RKO (cell line): ENCODE results near the gene RBBP8NL.

Source experiments
- DNase-seq: peaks from one replicate; pipeline ENCODE4 v3.0.0-alpha.2; 2016; ENCODE audit warnings: low spot score

The RBBP8NL gene

DNA sequence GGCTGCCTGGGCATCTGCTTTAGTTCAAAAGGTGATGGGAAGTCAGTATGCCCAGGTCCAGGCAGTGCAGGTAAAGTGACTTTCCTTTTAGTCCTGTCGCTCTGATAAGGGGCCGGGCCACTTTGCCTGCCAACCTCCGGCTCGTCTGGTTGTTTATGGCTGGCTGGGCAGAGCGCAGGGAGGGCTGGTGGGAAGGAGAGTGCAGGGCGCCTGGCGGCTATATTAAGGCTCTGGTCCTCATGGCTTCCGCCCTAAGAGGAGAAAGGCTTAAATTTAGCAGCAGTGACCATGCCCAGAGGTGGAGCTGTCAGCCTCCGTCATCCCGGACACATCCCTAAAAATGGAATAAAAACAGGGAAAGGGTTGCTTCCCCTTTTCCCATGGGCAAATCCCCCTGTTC is 33.8 kb upstream of the RBBP8NL start:
- DNase-seq = no peak

DNA sequence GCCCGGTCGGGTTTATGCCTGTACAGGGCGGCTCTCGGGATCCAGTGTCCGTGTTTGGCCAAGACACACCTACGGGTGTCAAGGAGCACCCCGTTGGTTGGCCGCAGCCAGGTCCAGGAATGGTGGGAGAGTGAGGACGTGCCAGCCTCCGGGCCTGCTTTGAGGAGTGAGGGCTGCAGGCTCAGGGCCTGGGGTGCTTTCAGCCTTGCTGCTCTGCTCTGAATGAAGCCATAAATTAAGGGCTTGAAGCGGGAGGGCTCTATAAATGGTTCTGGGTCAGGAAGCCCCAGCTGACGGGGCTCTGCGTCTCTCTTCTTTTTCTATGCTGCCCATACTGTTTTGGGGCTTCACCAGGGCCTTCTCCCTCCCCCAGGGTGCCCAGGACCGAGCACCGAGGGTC is 33.3 kb upstream of the RBBP8NL start:
- no peak for DNase-seq

DNA sequence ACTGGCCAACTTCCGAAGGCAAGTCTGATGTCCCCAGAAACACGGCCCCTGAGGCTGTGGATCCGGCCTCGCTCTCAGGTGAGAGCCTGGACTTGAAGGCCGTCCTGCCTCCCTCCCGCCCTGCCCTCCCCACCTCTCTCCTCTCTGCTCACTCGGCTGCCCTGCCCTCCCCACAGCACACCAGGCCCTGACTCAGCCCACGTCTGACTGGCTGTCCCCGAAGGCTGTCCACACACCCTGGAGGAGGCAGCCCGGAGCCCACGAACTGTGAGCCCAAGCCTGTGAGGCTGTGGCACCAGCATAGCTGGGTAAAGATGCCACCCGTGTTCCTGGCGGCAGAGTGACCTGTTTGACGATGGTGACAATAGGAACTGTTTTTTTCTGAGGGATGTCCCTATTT is 32.1 kb upstream of the RBBP8NL start:
- no peak for DNase-seq

DNA sequence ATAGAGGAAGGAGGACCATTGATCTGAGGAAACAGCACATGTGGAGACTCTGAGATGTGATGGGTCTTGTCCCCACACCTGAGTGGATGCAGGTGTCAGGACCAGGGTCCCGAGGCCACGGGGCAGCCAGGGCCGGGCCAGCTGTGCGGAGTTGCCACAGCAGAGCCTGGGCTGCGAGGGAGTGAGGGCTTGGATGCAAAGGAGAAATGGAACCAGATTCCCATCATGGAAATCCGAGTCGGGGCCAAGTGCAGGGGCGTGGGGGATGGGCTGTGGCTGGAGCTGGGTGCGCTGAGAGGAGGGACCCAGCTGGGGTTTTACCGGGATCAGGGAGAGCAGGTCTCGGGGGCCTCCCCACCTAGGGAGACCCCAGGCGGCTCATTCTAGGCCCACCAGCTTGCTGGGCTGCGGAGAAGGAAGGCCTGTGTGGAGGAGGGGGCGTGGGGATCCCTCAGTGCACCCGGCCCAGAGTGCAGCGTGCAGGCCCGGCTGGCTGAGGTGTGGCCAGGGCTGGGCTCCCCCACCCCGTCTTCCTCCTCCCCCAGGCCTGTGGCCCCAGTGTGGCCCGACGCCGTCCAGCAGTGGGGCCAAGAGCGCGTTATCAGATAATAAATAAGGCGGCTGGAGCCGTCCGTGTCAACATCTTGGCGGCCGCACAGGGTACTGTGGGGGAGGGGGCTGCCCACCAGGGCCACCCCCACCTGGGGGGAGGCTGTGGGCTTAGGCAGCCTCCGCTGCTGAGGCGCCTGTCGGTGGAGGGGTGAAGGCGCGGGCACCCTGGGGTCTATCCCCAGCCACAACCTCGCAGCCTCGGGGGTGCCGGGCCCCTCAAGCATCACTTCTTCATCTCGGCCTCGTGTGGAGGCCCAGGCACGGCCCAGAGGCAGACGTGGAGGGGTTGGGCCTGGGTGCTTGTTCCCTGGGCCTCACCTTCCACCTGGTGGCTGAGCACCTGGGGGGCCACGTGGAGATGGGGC is 31.2 kb upstream of the RBBP8NL start:
- DNase-seq = no peak

DNA sequence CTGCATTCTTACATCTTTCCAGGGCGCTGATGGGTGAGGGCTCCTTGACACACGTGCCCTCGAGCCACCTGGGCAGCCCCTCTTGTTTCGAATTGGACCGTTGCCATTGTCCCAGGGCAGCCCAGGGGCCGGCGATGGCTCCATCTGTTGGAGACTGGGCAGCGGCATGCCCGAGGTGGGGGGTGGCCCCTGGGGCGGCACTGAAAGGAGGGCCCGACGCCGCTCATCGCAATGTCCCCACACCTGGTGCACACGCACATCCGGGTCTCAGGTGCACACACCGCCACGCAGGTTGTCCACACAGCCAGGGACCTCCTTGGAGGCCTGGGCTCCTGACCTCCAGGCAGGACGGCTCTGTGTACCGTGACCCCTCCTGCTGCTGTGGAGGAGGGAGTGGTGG is 30.5 kb upstream of the RBBP8NL start:
- DNase-seq = no peak

DNA sequence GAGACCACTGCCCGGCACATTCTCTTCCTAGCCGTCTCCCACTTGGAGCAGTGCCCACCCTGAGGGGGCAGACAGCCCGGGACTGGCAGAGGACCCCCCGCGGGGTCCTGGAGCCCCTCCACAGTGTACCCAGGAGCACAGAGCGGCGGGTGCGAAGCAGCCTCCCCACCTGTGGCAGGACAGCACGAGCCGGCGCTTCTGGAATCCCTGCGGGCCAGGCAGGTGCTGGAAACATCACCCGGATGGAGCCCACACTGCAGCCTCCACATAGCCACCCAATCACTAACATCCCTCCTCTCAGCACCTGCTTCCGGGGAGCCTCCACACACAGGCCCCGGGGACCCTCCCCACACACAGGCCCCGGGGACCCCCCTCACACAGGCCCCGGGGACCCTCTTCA is 29.8 kb upstream of the RBBP8NL start:
- no peak for DNase-seq

DNA sequence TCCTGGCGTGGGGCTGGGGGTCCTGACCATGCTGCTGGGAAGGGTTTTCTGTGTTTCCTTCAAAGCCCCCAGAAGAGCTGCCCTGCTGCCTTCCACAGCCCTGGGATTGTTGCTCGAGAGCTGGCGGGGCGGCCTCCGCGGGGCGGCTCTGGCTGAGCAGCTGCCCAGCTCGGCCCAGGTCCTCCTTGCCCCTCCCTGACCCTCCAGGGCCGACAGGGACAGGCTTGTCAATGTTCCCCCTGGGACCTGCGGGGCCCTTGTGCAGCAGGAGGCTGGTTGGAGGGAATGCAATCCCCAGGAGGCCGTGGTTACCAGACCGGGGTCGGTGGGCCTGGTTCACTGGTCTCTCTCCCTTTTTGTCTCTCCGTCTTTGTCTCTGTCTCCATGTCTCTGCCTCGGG is 28.6 kb upstream of the RBBP8NL start:
- DNase-seq = no peak

DNA sequence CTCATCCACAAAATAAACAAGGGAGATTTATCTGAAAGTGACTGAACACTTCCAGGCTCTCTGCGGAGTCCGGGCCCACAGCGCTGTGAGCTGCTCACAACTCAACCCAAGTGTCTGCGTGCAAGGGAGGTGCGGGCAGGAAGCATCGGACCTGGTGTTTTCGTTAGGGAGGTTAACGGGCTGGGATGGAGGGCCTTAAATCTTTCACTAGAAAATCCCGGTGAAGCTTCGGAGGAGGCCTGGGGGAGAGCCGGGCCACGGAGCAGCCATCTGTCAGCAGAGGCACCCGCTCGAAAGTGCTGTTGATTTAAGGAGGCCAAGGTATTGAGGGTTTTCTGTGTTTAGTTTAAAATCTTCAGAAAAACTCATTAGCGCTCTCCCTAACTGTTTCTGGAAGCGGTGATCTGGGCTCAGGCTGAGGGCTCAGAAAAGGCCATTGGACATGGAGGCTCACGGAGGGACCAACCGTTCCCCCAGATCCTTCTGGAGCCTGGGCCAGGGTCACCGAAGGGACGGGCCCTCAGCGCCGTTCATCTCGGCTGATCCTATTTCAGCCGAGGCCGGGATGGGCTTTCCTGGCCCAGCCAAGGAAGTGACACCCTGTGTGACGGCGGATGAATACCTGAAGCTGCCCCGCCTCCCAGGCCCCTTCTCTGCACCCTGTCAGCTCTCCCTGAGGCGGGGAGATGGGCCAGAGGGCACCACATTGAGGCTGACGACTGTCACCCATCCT is 27.7 kb upstream of the RBBP8NL start:
- no peak for DNase-seq

DNA sequence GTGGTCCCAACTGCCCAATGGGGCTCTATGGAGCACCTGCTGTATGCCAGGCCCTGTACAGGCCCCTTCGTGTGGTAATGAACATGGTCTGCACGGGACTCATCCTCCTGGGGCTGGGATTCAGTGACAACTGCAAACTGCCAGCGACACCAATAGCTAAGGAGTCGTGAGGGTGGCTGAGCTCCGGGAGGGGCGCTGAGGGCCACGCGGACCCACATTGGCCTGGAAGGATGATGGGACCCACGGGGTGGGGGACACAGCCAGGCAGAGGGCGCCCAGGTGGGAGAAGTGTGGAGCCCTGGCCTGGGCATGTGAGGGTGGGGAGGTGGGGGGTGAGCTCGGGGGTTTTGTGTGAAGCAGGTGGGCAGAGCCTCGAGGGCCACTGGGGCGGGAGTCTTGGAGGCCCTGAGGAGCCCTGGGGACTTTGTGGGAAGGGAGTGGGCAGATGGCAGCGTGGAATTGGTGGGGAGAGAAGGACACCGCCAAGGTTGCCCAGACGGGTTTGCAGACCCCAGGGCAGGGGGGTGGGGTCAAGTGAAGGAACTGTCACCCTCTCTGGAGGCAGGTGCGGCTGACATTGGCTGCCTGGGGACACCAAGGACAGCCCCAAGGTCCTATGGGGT is 26.0 kb upstream of the RBBP8NL start:
- no peak for DNase-seq

DNA sequence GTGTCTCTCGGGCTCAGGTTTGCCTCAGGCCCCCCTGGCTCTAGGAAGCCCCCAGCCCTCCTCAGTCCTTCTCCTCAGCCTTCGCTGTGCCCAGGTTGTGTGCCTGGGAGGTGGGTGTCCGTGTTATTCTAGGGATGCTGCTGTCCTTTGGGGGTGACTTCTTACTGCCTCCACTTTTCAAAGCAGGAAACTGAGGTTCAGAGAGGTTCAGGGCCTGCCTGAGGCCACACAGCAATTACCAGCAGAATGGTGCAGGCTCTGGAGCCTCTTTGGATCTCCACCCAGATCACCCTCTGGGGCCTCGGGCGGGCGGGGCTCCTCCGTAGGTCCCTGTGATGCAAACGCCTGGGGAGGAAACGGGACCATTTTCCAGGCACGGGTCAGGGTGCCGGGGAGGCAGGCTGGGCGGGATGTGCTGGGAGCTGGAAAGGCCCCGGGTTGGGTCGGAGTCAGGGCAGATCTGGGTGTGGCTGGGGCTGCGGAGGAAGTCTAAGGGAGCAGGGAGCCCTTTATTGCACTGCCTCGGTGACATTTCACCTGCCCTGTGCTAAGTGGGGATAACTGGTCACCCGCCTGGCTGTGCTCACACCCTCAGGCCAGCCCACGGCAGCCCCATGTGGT is 25.2 kb upstream of the RBBP8NL start:
- DNase-seq = no peak

DNA sequence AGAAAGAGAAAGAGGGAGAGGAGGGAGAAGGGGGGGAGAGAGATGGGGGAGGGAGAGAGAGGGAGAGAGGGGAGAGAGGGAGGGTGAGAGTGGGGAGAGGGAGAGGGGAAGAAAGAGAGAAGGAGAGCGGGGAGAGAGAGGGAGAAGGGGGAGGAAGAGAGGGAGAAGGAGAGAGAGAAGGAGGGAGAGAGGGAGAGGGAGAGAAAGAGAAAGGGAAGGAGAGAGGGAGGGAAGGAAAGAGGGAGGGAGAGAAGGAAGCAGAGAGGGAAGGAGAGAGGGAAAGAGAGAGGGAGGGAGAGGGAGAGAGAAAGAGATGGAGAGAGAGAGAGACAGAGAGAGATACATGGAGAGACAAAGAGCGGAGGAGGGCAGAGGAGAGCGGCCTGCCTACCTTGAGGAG is 24.6 kb upstream of the RBBP8NL start:
- DNase-seq = no peak

DNA sequence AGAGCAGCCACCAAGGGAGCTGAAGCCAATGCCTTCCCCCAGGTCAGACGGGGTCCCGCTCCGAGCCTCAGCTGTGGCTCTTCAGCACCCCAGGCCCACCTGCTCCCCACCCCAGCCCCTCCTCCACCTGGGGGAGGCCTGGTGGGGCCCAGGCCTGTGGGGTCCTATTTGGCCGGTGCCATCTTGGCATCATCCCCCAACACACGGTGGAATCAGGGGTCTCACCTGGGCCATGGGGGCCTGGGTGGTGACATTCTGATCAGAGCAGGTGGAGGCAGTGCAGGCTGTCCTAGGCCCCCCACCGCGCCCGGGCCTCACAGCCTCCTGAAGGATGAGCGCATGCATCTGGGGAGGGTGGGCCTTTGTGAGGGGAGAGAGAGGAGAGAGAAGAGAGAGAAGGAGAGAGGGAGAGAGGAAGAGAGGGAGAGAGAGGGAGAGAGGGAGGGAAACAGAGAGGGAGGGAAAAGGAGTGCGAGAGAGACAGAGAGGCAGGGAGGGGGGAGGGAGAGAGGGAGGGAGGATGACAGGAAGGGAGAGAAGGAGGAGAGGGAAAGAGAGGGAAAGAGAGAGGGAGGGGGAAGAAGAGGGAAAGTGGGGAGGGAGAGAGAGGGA is 23.9 kb upstream of the RBBP8NL start:
- DNase-seq = no peak

DNA sequence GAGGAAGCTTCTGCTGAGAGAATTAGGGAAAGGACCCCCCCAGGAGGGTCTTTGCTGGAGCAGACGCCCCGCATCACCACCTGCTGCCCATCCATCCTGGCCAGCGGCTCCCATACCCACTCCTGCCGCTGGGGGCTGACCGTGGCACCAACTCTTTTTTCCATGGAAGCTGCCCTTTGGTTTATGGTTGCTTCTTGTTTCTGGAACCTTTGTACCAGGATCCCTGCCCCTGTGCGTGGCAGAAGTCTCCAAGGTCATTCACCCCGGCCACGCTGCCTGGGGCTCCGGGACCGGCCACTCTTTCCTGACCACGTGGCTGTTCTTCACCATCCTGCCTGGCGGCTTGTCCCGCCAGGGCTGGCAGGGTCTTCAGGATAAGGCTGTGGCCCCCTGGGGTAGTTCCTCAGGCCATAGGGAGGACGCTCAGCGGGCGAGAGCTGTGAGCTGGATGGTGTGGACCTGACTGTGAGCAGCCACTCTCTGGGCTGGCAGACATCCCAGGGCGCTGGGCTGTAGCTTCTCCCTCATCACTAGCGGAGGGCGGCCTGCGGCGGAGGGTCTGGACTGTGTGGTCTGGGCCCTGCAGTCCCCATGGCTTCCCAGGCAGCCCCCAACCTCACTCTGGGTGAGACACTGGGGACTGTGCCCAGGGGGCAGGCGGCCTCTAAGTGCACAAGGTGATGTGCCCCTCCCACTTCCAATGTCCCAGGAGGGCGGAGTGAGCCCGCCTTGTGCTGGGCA is 22.8 kb upstream of the RBBP8NL start:
- DNase-seq = no peak

DNA sequence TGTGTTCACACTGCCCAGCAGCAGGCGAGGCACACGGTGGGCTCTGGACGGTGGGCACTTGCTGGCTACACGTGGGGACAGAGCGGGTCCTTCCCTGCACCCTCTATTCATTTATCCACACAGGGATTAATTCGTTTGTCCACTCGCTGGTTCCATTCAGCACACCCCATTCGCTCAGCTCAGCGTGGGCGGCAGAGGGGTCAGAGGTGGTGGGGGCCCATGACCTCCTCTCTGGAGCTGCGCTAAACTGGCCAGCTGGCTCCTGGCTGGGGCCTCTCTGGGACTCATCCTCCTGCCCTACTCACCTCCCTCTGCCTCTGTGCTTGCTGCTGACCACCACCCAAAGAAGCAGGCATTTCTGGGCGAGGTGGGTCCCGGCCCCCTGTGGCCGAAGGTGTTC is 21.4 kb upstream of the RBBP8NL start:
- no peak for DNase-seq

DNA sequence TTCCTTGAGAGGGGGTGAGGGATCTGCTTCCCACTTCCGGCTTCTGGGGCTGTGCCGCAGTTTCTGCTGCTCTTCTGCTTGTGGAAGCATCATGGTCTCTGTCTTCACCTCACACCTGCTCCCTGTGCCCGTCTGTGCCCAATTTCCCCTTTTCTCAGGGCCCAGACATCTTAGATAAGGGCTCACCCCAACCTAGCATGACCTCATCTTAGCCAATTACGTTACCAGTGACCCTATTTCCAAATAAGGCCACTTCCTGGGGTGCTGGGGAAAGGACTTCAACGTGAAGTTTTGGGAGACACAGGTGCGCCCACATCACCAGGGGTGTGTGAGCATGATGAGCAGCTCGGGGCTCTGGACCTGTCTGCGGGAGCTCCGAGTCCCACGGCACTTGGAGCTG is 20.7 kb upstream of the RBBP8NL start:
- DNase-seq = no peak

DNA sequence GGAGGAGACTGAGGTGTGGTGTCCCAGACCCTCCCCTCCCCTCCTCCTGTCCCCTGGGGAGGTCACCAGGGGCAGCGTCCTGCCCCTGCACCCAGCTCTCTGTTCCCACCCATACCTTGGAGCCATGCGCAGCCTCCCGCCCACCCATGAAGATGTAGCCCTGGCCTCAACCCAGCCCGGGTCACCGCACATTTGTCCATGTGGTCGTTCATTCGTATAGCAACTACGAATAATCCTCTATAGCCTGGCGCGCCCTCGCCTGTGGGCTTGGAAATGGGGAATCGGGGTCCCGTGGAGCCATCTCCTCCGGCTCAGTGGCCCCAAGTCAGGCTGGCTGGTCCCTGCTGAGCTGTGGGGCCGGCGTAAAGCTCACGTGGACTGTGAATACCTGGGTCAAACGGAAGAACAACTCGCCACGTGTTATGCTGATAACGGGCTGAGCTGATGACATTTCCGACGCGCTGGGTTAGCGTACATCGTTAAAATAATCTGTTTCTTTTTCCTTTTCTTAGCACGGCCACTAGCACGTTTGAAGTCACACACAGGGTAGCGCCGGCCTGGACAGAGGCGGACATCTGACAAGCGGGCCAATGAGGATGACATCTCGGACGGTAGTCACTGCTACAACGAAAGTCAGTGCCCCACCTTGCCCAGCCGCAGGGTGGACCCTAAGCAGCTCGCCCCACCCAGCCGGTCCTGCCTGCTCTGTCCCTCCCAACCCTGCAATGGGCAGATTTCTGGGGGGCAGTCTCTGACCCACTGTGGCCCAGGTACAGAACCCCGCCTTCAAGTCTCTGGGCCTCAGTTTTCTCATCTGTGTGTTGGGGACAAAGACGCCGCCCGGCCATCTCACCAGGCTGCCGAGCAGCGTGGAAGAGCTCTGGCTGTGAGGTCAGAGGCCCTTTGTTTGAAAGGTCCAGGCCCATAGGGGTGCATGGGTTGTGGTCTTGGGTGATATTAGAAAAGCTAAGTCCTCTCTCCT is 19.8 kb upstream of the RBBP8NL start:
- DNase-seq = no peak

DNA sequence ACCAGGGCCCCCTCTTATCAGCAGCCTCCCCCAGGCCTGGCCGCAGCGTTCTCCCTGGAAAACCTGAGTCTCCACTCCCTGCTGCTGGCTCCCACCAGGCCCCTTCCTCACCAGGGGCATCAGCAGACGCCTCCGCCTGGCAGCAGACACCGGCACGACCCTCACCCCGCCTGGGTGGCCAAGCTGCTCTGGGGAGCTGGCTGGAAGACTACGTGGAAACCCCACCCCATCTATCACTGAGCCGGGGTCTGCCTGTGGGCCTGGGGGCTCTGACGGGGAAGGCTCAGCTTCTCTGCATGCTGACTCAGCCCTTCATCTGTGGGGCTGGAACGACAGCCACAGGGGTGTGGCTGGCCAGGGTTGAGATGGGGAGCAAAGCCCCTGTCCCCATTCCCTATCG is 19.1 kb upstream of the RBBP8NL start:
- no peak for DNase-seq

DNA sequence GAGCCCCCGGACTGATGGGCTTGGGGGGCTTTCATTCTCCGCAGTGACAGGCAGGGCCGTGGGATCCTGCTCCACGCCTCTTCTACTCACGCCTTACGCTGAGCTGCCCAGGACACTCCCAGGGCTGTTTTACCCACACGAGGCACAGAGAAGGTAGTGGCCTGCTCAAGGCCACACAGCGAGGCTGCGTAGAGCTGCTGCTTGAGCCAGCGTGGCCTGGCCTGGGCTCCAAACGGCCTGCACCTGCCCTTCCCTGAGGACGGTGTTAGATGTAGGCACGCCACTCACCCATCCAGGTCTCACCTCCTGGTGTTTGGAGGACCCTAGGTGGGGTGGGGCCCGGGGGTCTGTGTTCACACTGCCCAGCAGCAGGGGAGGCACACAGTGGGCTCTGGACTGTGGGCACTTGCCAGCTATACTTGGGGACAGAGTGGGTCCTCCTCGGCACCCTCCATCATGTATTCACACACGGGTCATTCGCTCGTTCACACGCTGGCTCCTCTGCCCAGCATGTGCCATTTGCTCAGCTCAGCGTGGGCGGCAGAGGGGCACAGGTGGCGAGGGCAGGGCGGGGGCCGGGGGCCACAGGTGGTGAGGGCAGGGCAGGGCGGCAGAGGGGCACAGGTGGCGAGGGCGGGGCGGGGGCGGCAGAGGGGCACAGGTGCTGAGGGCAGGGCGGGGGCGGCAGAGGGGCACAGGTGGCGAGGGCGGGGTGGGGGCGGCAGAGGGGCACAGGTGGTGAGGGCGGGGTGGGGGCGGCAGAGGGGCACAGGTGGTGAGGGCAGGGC is 18.4 kb upstream of the RBBP8NL start:
- DNase-seq = no peak

DNA sequence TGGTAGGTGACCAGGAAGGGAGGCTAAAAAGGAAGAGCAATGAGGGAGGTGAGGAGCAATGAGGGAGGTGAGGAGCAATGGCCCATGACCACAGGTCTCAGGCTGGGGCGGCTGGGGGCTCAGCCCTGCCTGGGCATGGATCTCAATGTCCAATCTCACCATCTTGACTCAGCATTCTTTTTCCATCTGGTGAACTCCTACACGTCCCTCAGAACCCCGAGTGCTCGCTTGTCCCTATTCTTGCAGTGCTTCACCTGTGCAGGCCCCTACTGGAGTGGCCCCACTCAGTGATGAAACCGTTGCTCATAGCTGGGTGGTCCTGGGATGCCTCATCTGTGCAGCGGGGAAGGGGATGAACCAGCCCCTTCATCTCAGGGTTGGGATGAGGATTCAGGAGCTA is 16.9 kb upstream of the RBBP8NL start:
- no peak for DNase-seq
